HG02642 (cell line): Measurements from ENCODE around the gene COA3.

Experiments used
- ATAC-seq: cut with Tn5 transposase; IDR thresholded peaks from one replicate; pipeline ENCODE4 v1.9.1; 2021; ENCODE audit warnings: mild to moderate bottlenecking; ENCODE audit not compliant: unreplicated experiment, poor library complexity

Gene COA3

GRCh38 chr17:42819939-42820535, 21.5 kb upstream of the COA3 start:
- ATAC-seq, result no peak

- ATAC-seq, result no peak
Observed at GRCh38 chr17:42818379-42818778, 19.9 kb upstream of the COA3 start.

GRCh38 chr17:42817866-42818265, 19.4 kb upstream of the COA3 start:
- no peak for ATAC-seq

GRCh38 chr17:42814633-42815399, 16.3 kb upstream of the COA3 start:
- ATAC-seq, result no peak

- no peak for ATAC-seq
Observed at GRCh38 chr17:42809250-42809649, 10.7 kb upstream of the COA3 start.

GRCh38 chr17:42806249-42806648, 7.7 kb upstream of the COA3 start:
- no peak for ATAC-seq

- ATAC-seq, result no peak
Observed at GRCh38 chr17:42804918-42805367, 6.4 kb upstream of the COA3 start.

- no peak for ATAC-seq
Observed at GRCh38 chr17:42803074-42803883, 4.8 kb upstream of the COA3 start.

- ATAC-seq, result no peak
Observed at GRCh38 chr17:42798011-42798382, 507 bp downstream of the COA3 start.

- ATAC-seq, result no peak
Observed at GRCh38 chr17:42797067-42798007, 1.2 kb downstream of the COA3 start.

GRCh38 chr17:42796066-42796758, 2.3 kb downstream of the COA3 start:
- no peak for ATAC-seq

- ATAC-seq, result no peak
Observed at GRCh38 chr17:42795465-42795864, 3.0 kb downstream of the COA3 start.

GRCh38 chr17:42795061-42795460, 3.4 kb downstream of the COA3 start:
- no peak for ATAC-seq

- no peak for ATAC-seq
Observed at GRCh38 chr17:42792545-42792944, 6.0 kb downstream of the COA3 start.

GRCh38 chr17:42791948-42792347, 6.6 kb downstream of the COA3 start:
- ATAC-seq, result no peak

- ATAC-seq, result no peak
Observed at GRCh38 chr17:42787266-42787665, 11.2 kb downstream of the COA3 start.

GRCh38 chr17:42784811-42785592, 13.5 kb downstream of the COA3 start:
- ATAC-seq, result no peak

- ATAC-seq, result no peak
Observed at GRCh38 chr17:42784409-42784808, 14.1 kb downstream of the COA3 start.

GRCh38 chr17:42783791-42784138, 14.7 kb downstream of the COA3 start:
- ATAC-seq, result no peak
